Stimulated activated CD4-positive, alpha-beta T cell treated with anti-CD3 and anti-CD28 coated beads, Interleukin-4, amount 100 ng/mL, for 4 hours (primary cell): Measurements from ENCODE around the gene ZNF862.
"Not testable (repeated sequence)": the region's sequence is repeated elsewhere in the genome, so short reads cannot be mapped to it uniquely, and the experiment has no call there.

Experiments used
- DNase-seq, 2 experiments: peaks; one replicate each; pipeline ENCODE4 v3.0.0-alpha.2; 2020

Gene ZNF862

DNA sequence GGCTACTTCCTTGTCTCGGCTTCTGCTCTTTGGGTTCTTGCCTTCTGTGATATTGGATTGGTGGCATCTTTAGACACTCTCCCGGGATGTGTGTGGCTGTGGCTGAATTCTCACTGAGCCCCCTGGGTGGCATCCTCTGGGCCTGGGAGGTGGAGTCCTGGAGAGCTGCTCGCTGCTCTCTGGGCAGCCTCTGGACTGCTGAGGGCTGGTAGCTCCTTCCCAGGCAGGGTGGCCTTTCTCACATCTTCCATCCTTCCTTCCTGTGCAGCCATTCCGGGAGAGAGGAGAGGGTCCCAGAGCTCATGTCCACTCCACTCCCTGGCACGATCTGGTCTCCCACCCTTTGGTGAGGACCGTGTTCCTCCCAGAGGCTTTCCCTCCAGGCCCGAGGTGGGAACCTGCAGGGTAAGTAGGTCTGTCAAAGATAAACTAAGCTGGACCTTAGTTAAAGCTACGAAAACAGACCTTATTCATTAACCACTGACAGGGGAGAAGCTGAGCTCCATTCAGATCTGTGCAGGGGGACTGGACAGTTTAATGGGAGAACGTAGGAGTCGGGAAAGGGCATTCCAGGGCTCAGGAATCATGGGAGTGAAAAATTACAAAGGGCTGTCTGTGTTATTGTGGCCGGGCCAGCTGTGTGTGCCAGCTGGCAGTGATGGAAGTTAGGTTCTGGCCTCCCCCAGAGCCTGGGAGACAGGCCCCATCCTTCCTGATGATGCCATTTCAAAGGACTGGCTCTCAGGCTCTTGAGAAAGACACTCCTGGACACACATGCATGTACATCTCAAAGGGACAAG is 44.3 kb downstream of the ZNF862 start:
- no peak for DNase-seq

GRCh38 chr7:149883048-149883438 is 44.9 kb downstream of the ZNF862 start:
- DNase-seq, result no peak

DNA sequence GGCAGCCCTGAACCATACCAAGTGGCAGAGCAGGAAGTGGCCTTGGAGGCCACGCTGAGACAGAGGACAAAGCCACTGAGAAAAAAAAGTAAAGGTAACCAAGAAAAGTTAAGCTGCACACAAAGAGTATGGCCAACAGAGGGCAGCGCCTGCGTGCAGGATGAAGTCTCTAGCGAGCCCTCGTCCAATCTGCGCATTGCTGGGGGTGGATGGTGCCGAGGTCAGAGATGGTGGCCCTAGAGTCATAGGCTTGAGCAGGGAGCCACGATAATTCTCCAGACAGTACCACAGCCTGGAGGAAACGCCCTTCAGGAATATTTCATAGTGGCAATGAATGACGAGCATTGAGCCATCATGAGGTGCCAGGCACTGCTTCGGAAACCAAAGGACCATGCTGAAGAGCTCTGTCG is 45.3 kb downstream of the ZNF862 start:
- DNase-seq, result peak in 1 of 2 experiments; percentile 43

DNA sequence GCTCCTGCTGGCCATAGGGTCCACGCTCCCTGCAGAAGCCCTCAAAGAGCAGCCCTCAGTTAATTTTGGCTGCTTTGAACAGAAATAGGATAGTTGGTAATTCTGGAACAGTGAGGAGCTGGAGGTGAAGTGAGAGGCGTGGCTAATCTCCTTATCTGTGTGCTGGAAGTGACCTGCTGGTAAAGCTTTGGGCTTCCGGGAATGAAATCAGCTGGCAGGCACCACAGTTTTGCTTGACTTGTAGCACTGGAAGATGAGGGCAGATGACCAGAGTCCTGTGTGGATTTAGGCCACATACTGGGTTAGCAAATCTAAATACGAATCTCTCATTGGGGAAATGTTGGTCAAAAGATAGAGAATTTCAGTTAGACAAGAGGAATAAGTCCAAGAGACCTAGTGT is 45.8 kb downstream of the ZNF862 start:
- DNase-seq, result no peak

GRCh38 chr7:149884541-149884940 is 46.4 kb downstream of the ZNF862 start:
- DNase-seq, result no peak

- no peak for DNase-seq
These were observed 47.2 kb downstream of the ZNF862 start for GRCh38 chr7:149885191-149886017.

- DNase-seq, result no peak
These were observed 47.8 kb downstream of the ZNF862 start for GRCh38 chr7:149886018-149886415.

DNA sequence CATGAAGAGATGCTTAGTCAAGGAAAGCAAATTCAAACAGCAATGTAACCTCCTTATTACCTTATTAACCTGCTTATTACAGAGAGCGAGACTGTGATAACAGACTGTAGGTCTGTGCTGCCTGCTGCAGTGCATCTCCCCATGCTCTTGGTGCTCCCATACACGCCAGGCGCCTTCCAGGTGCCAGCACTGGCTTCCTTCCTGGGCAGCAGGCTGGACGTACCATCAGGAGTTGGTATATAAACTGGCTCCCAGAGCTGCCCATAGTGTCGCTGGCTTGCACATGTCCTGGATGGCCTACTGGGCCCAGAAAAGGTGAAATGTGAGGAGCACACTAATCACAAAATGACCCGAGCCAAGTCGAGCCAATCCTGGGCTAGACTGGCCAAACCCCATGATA is 49.1 kb downstream of the ZNF862 start:
- DNase-seq, result no peak

DNA sequence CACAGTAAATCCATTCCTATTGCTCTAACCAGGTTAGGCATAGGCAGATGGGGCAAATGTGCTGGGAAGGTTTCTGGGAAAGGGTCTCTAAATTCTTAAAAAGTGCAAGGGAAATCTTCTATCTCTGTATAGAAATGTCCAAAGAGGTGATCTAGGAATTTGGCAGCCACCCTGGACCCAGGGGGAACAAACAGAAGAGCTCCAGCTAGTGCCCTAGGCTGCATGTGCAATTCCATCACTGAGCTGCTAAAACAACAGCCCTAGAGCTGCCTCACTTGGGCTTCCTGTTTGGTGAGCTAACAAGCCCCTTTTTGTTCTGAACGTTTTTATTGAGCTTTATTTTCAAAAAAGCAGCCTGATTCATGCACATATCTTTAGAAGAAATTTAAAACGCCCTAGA is 52.5 kb downstream of the ZNF862 start:
- DNase-seq, result not testable (repeated sequence)

DNA sequence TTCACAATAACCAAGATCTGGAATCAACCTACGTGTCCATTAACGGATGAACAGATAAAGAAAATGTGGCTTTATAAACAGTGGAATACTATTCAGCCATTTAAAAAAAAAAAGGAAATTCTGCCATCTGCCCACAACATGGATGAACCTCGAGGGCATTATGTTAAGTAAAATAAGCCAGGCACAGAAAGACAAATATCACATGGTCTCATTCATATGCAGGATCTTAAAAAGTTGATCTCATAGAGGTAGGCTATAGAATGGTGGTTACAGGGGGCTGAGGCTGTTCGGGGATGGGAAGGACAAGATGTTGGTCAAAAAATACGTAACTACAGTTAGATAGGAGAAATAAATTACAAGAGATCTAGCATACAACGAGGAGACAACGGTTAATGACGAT is 56.8 kb downstream of the ZNF862 start:
- DNase-seq, result not testable (repeated sequence)

DNA sequence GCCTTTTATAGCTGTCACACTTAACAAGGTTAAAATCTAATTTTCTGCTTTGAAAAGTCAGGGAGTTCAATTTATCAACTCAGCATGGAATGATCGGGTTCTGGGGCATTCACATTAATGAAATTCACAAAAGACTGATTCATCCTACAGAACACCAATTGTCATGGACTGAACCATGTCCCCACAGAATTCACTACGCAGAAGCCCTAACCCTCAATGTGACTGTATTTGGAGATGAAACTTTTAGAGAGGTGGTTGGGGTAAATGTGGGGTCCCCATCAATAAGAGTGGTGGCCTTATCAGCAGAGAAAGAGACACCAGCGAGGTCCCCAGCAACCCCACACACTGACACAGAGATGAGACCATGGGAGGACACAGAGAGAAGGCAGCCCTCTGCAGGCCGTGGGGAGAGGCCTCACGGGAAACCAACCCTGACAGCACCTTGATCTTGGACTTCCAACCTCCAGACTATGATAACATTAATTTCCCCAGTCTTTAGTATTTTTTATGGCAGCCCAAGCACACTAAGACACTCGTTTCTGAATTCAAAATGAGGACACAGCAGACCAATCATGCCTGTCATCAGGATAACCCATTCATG is 69.7 kb downstream of the ZNF862 start:
- not testable (repeated sequence) for DNase-seq

DNA sequence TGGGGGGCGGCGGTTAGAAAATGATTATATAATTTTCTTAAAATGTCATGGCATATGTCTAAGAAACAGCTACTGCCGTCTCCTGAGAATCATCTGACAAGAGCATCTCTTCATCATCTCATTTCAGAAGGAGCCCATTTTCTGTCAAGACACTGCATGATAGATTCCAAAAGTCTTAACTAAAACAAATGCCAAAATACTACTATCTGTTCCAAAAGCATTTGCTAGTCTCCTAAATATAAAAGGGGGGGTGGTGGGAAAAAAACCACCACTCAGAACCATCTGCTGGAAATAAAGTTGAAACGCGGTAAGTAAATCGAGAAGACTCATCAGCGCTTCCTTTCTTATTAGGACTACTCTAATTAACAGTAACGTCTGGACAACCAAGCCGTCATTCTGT is 72.0 kb downstream of the ZNF862 start:
- DNase-seq, result not testable (repeated sequence)

DNA sequence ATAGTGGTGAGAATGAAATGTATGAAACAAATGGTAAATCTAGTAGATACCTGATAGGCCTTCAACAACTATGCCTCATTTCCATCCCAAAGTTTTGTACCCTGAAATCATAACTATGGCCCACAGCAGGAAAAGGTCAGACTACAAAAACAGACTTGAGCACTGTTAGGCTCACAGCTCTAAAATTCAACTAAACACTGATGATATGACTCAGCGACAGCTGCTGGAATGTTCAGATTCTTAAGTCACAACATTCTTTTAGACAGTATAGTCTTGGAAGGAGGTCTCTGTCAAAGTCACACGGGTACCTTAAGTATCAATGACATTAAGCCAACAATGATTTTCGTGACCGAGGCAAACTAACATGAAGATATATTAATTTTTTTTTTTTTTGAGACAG is 74.0 kb downstream of the ZNF862 start:
- not testable (repeated sequence) for DNase-seq
